WTC11 (cell line): ENCODE results near the gene RAB12. TPM values are rescaled to one million over a fixed set of nuclear protein-coding genes. Genes with fewer than 3 reads are reported as not detected.

Experiments
- ATAC-seq: fragments of 200-7000 bp; cut with Tn5 transposase; 2 replicates; pipeline ENCODE4 v1.10.0; 2021; ENCODE audit warnings: mild to moderate bottlenecking, moderate library complexity
- CTCF ChIA-PET: fragments of 300-600 bp; sonication (Branson Sonifier 250); formaldehyde crosslinking; loops from one replicate; lab custom pipeline; 2021; ENCODE audit warnings: antibody characterized with exemption; lab: Charles Lee
- POLR2A ChIA-PET: fragments of 350-600 bp; sonication (Branson Sonifier 250); formaldehyde crosslinking; loops from one replicate; lab custom pipeline; 2021; ENCODE audit warnings: antibody characterized with exemption; lab: Charles Lee
- DNase-seq: peaks from one replicate; pipeline ENCODE4 v3.0.0; 2021; ENCODE audit warnings: low spot score
- H3K27ac Mint-ChIP-seq: 2 replicates; pipeline ENCODE4 v1.8.0; 2021; ENCODE audit warnings: mixed read lengths
- H3K27me3 Mint-ChIP-seq: 2 replicates; pipeline ENCODE4 v1.8.0; 2021; ENCODE audit warnings: low read depth, mild to moderate bottlenecking, moderate library complexity, mixed read lengths
- H3K36me3 Mint-ChIP-seq: 2 replicates; pipeline ENCODE4 v1.8.0; 2021; ENCODE audit warnings: mixed read lengths
- H3K4me1 Mint-ChIP-seq: 2 replicates; pipeline ENCODE4 v1.8.0; 2022; ENCODE audit warnings: mixed read lengths
- H3K4me3 Mint-ChIP-seq: 2 replicates; pipeline ENCODE4 v1.8.0; 2021; ENCODE audit warnings: mild to moderate bottlenecking, moderate library complexity, mixed read lengths
- H3K9me3 Mint-ChIP-seq: 2 replicates; pipeline ENCODE4 v1.8.0; 2021; ENCODE audit warnings: mixed read lengths
- AFF4 ChIP-seq: sonication (generic); formaldehyde crosslinking; IDR thresholded peaks from 2 replicates; pipeline ENCODE4 v1.8.1; 2023; ENCODE audit warnings: mild to moderate bottlenecking, missing genetic modification reagents, borderline replicate concordance
- CDX4 ChIP-seq: fragments of 250-450 bp; sonication (Bioruptor Pico); IDR thresholded peaks from 2 replicates; pipeline ENCODE4 v1.9.0; 2021; ENCODE audit warnings: moderate library complexity, mild to moderate bottlenecking, inconsistent platforms, borderline replicate concordance
- CREM ChIP-seq: sonication (generic); formaldehyde crosslinking; IDR thresholded peaks from 2 replicates; pipeline ENCODE4 v1.8.1; 2022; ENCODE audit warnings: mild to moderate bottlenecking, missing genetic modification reagents, moderate library complexity
- CTCF ChIP-seq: fragments of 200-600 bp; IDR thresholded peaks from 2 replicates; pipeline ENCODE4 v1.8.0; 2022; ENCODE audit warnings: antibody characterized with exemption
- ERG ChIP-seq: fragments of 250-450 bp; sonication (Bioruptor Pico); IDR thresholded peaks from 2 replicates; pipeline ENCODE4 v1.8.0; 2021; ENCODE audit warnings: mild to moderate bottlenecking
- ETV6 ChIP-seq: sonication (generic); formaldehyde crosslinking; IDR thresholded peaks from 2 replicates; pipeline ENCODE4 v1.8.1; 2022; ENCODE audit warnings: mild to moderate bottlenecking, missing genetic modification reagents
- FOXP1 ChIP-seq: sonication (generic); formaldehyde crosslinking; IDR thresholded peaks from 2 replicates; pipeline ENCODE4 v1.8.0; 2022; ENCODE audit warnings: missing genetic modification reagents, mild to moderate bottlenecking, moderate library complexity, borderline replicate concordance
- GABPB1 ChIP-seq: sonication (generic); formaldehyde crosslinking; IDR thresholded peaks from 2 replicates; pipeline ENCODE4 v1.8.1; 2023; ENCODE audit warnings: mild to moderate bottlenecking, missing genetic modification reagents
- HMGA2 ChIP-seq: fragments of 250-450 bp; sonication (Bioruptor Pico); IDR thresholded peaks from 2 replicates; pipeline ENCODE4 v1.4.0; 2021; ENCODE audit warnings: mild to moderate bottlenecking, moderate library complexity
- JUN ChIP-seq: sonication (generic); formaldehyde crosslinking; IDR thresholded peaks from 2 replicates; pipeline ENCODE4 v1.8.0; 2023; ENCODE audit warnings: mild to moderate bottlenecking, missing genetic modification reagents
- NR1H2 ChIP-seq: sonication (generic); formaldehyde crosslinking; IDR thresholded peaks from 2 replicates; pipeline ENCODE4 v1.9.0; 2021; ENCODE audit warnings: mild to moderate bottlenecking, moderate library complexity, missing genetic modification reagents
- OVOL2 ChIP-seq: fragments of 250-450 bp; sonication (Bioruptor Pico); IDR thresholded peaks from 2 replicates; pipeline ENCODE4 v1.9.0; 2021; ENCODE audit warnings: mild to moderate bottlenecking, borderline replicate concordance
- PREB ChIP-seq: sonication (generic); formaldehyde crosslinking; IDR thresholded peaks from 2 replicates; pipeline ENCODE4 v1.8.1; 2022; ENCODE audit warnings: mild to moderate bottlenecking, missing genetic modification reagents, moderate library complexity, borderline replicate concordance
- SMAD3 ChIP-seq: sonication (generic); formaldehyde crosslinking; IDR thresholded peaks from 2 replicates; pipeline ENCODE4 v1.8.0; 2022; ENCODE audit warnings: missing genetic modification reagents, mild to moderate bottlenecking, borderline replicate concordance
- TEAD4 ChIP-seq: sonication (generic); formaldehyde crosslinking; IDR thresholded peaks from 2 replicates; pipeline ENCODE4 v1.8.0; 2022; ENCODE audit warnings: mild to moderate bottlenecking, missing genetic modification reagents
- TP53 ChIP-seq: sonication (generic); formaldehyde crosslinking; IDR thresholded peaks from 2 replicates; pipeline ENCODE4 v1.8.1; 2023; ENCODE audit warnings: mild to moderate bottlenecking, missing genetic modification reagents
- USF1 ChIP-seq: sonication (generic); formaldehyde crosslinking; IDR thresholded peaks from 2 replicates; pipeline ENCODE4 v1.8.0; 2022; ENCODE audit warnings: mild to moderate bottlenecking, missing genetic modification reagents
- ZBTB21 ChIP-seq: sonication (generic); formaldehyde crosslinking; IDR thresholded peaks from 2 replicates; pipeline ENCODE4 v1.8.1; 2023; ENCODE audit warnings: mild to moderate bottlenecking, missing genetic modification reagents, borderline replicate concordance
- ZNF512 ChIP-seq: sonication (generic); formaldehyde crosslinking; IDR thresholded peaks from 2 replicates; pipeline ENCODE4 v1.8.1; 2022; ENCODE audit warnings: missing genetic modification reagents, borderline replicate concordance
- total RNA-seq: library from RNA; stranded (reverse); gene quantifications from 3 replicates; pipeline ENCODE4 v1.2.3, GENCODE V29; 2021

RAB12 gene
- total RNA-seq, 1 experiment from 2014 or later, result 69.3 TPM

GRCh38 chr18:8608795-8609658 lies at the start of gene RAB12 (continued):
- TF ChIP-seq CDX4 (no peak), NR1H2 (CRISPR knock-in tag) (no peak), GABPB1 (no peak), ETV6 (peak; percentile 37; the same call in 1 of the 2 replicates), USF1 (CRISPR knock-in tag) (no peak), JUN (CRISPR knock-in tag) (no peak), PREB (no peak), ZNF512 (CRISPR knock-in tag) (no peak)

- ChIA-PET CTCF (no interaction called here), POLR2A (no interaction called here)
- Mint-ChIP-seq H3K4me1 (peaks cover 7% of the 10 kb centered on the region), H3K27me3 (no peaks in the 10 kb centered on the region), H3K27ac (no peak overlapping the region), H3K4me3 (no peak overlapping the region), H3K36me3 (peaks cover 4% of the 10 kb centered on the region), H3K9me3 (peaks cover 8% of the 10 kb centered on the region)
- no peak for TF ChIP-seq HMGA2 (CRISPR knock-in tag)
- no peak for TF ChIP-seq TEAD4
- no peak for TF ChIP-seq ZBTB21 (CRISPR knock-in tag)
- no peak for TF ChIP-seq CTCF
- TF ChIP-seq SMAD3, result no peak
- no peak for TF ChIP-seq ERG (CRISPR knock-in tag)
- no peak for TF ChIP-seq CREM (CRISPR knock-in tag)
- no peak for TF ChIP-seq FOXP1 (CRISPR knock-in tag)
- no peak for TF ChIP-seq TP53
- TF ChIP-seq OVOL2 (CRISPR knock-in tag), result no peak
- TF ChIP-seq AFF4 (CRISPR knock-in tag), result no peak
- no peak for DNase-seq
- no peak for ATAC-seq
Measured at GRCh38 chr18:8559612-8560186, 49.5 kb upstream of the RAB12 start.
